ENCODE data around the gene ADAMTSL3. TPM values are rescaled to one million over a fixed set of nuclear protein-coding genes. Genes with fewer than 3 reads are reported as not detected.

The ADAMTSL3 gene
- total and polyA plus RNA-seq, 2 of the 4 experiments (the other 2 are of a cell fraction), result under 0.01 to 0.02 TPM

DNA sequence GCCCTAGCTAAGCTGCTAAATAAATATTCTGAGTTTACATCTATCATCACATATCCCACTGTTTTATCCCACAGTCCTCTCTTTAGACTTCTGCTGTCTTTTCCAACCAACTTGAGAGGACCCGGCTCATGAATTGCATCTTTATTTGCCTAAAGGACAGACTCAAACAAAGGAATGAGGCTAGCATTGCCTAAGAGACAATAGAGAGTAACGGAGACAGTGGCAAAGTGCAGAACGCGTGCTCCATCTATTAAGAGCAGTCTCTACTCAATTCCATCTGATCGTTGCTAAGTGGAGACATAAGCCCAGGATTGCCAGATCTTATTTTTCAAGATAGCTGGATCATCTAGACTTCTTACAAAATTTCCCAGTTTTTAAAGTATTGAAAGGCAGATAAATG is 2.3 kb downstream of the ADAMTSL3 start:
- no TSS peak for BruUV-seq (replicated peaks)
- H2BK120ac ChIP-seq (ENCODE audit: low read depth, low read length), result no peak overlapping the region
- intact Hi-C loops (cut with micrococcal nuclease) (no loop called here), dilution Hi-C loops (cut with HindIII; ENCODE audit: low sequenced_read_pairs, unreplicated experiment) (no loop called here), in situ Hi-C loops (cut with MboI; ENCODE audit: low sequenced_read_pairs) (no loop called here)
- ChIA-PET CTCF (no interaction called here), POLR2A (ENCODE audit: unreplicated experiment) (no interaction called here)
- ATAC-seq (ENCODE audit: low read depth) (no peak), DNase-seq (no peak)
- no peaks in the 10 kb centered on the region for H3K4me1 ChIP-seq (ENCODE audit: control insufficient read depth, insufficient read depth, low read length)
- no peak overlapping the region for H3K56ac ChIP-seq (ENCODE audit: extremely low read depth, insufficient read depth, low read length)
- H3K9me1 ChIP-seq (ENCODE audit: insufficient read depth, low read length), result no peaks in the 10 kb centered on the region
- no peaks in the 10 kb centered on the region for H4K20me1 ChIP-seq (ENCODE audit: insufficient read depth, low read length)
- peaks cover 11% of the 10 kb centered on the region for H3K9me3 ChIP-seq (ENCODE audit: control insufficient read depth, insufficient read depth, low read length)
- WGBS, 2 experiments (ENCODE audit: extremely low coverage in 2 of 2, insufficient read length in 1 of 2), result no CpG with 5 or more reads among the region's 5 CpGs
- H3K4me2 ChIP-seq (ENCODE audit: low read depth, low read length), result no peak overlapping the region
- H2AFZ ChIP-seq (replicated peaks; ENCODE audit: low read length, poor library complexity), result no peak overlapping the region
- H3K79me1 ChIP-seq (ENCODE audit: low read depth in 1 of 2, low read length in 2 of 2), result no peaks in the 10 kb centered on the region
- no peaks in the 10 kb centered on the region for H3K36me3 ChIP-seq (ENCODE audit: control insufficient read depth, insufficient read depth, low read length)
- no peak overlapping the region for H2BK15ac ChIP-seq (ENCODE audit: low read depth, low read length)
- peaks cover 18% of the 10 kb centered on the region; the same call in 1 of the 2 replicates for H3K27me3 ChIP-seq (ENCODE audit: control insufficient read depth, insufficient read depth, low read length)
- H3K4me3 ChIP-seq (ENCODE audit: insufficient read depth, low read depth, low read length), result no peak overlapping the region
- no peak overlapping the region for H3K27ac ChIP-seq (ENCODE audit: insufficient read depth, low read length)
- H3K9ac ChIP-seq (ENCODE audit: low read depth, low read length), result no peak overlapping the region
- no peak overlapping the region for H2BK20ac ChIP-seq (ENCODE audit: low read depth, low read length)
- H4K8ac ChIP-seq (ENCODE audit: low read depth in 2 of 2, low read length in 2 of 2), result no peak overlapping the region
- H3K4ac ChIP-seq (ENCODE audit: low read depth, low read length), result no peak overlapping the region
- no peak overlapping the region for H4K5ac ChIP-seq (ENCODE audit: low read depth, low read length)
- H2AK9ac ChIP-seq (replicated peaks; ENCODE audit: low read depth, low read length, poor library complexity), result no peak overlapping the region
- H3K14ac ChIP-seq (replicated peaks; ENCODE audit: low read depth, low read length), result no peak overlapping the region
- no peak overlapping the region for H3K23ac ChIP-seq (ENCODE audit: low read depth, low read length)
- TF ChIP-seq MAZ (IDR thresholded peaks at IDR 0.05; ENCODE audit: borderline replicate concordance, low read depth, low read length) (no peak), FOS (IDR thresholded peaks at IDR 0.05; ENCODE audit: low read depth, low read length) (no peak), RFX5 (IDR thresholded peaks at IDR 0.05; ENCODE audit: low read depth, low read length) (no peak), NFE2L2 (IDR thresholded peaks at IDR 0.05; ENCODE audit: low read depth, low read length) (no peak), CTCF (conservative IDR thresholded peaks at IDR 0.05; ENCODE audit: low read depth, low read length) (no peak), CHD1 (IDR thresholded peaks at IDR 0.05; ENCODE audit: low read depth, low read length) (no peak), CEBPB (IDR thresholded peaks at IDR 0.05; ENCODE audit: low read depth, low read length) (no peak), BHLHE40 (IDR thresholded peaks at IDR 0.05; ENCODE audit: low read depth, low read length) (no peak), MXI1 (IDR thresholded peaks at IDR 0.05; ENCODE audit: borderline replicate concordance, low read depth, low read length) (no peak), MAFK (IDR thresholded peaks at IDR 0.05; ENCODE audit: low read depth, low read length) (no peak), RCOR1 (IDR thresholded peaks at IDR 0.05; ENCODE audit: insufficient replicate concordance, low read length) (no peak), SMC3 (IDR thresholded peaks at IDR 0.05; ENCODE audit: low read depth, low read length) (no peak), RAD21 (IDR thresholded peaks at IDR 0.05; ENCODE audit: low read length) (no peak), POLR2A (IDR thresholded peaks at IDR 0.05; ENCODE audit: low read depth, low read length) (no peak)
- TF ChIP-seq, protein P1, sequence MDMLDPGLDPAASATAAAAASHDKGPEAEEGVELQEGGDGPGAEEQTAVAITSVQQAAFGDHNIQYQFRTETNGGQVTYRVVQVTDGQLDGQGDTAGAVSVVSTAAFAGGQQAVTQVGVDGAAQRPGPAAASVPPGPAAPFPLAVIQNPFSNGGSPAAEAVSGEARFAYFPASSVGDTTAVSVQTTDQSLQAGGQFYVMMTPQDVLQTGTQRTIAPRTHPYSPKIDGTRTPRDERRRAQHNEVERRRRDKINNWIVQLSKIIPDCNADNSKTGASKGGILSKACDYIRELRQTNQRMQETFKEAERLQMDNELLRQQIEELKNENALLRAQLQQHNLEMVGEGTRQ (IDR thresholded peaks at IDR 0.05; ENCODE audit: low read depth, low read length), result no peak
- TF ChIP-seq, protein P2, sequence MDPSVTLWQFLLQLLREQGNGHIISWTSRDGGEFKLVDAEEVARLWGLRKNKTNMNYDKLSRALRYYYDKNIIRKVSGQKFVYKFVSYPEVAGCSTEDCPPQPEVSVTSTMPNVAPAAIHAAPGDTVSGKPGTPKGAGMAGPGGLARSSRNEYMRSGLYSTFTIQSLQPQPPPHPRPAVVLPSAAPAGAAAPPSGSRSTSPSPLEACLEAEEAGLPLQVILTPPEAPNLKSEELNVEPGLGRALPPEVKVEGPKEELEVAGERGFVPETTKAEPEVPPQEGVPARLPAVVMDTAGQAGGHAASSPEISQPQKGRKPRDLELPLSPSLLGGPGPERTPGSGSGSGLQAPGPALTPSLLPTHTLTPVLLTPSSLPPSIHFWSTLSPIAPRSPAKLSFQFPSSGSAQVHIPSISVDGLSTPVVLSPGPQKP (IDR thresholded peaks at IDR 0.05; ENCODE audit: borderline replicate concordance, low read depth, low read length), result no peak
- no peak overlapping the region for H3K18ac ChIP-seq (ENCODE audit: low read depth, low read length)
- H2BK5ac ChIP-seq (ENCODE audit: low read depth, low read length, poor library complexity, severe bottlenecking), result no peak overlapping the region
- H4K91ac ChIP-seq (ENCODE audit: insufficient read depth, low read depth, low read length), result no peak overlapping the region
- no peak overlapping the region for H2AK5ac ChIP-seq (ENCODE audit: low read depth, low read length)
